HEK293 (cell line): ENCODE data around the gene DNAH1.

ENCODE experiments used
- CTCF ChIA-PET: fragments of 350-600 bp; formaldehyde crosslinking; extraction: SDS; loops from one replicate; lab custom pipeline; 2021; ENCODE audit warnings: antibody characterized with exemption; lab: Yijun Ruan, JAX
- POLR2A ChIA-PET: fragments of 300-600 bp; formaldehyde crosslinking; extraction: SDS; loops from one replicate; lab custom pipeline; 2020; ENCODE audit warnings: antibody characterized with exemption, inconsistent platforms; lab: Yijun Ruan, JAX
- H3K27ac ChIP-seq: fragments of 200-500 bp; sonication (Bioruptor generic); 2 replicates; pipeline ENCODE4 v1.5.1; 2014; ENCODE audit warnings: low read depth, low read length, control low read depth, inconsistent platforms; ENCODE audit errors: extremely low read depth
- H3K36me3 ChIP-seq, 2 experiments: fragments of 200-500 bp in 1 of 2; sonication (Bioruptor generic) in 1 of 2; 1 replicate in 1 of 2; 2 replicates in 1 of 2; pipeline ENCODE4 v1.5.1; 2014 to 2017; ENCODE audit warnings: inconsistent platforms in 2 of 2, low read length in 2 of 2; ENCODE audit not compliant: control insufficient read depth in 2 of 2, insufficient read depth in 1 of 2
- H3K4me1 ChIP-seq: fragments of 200-500 bp; sonication (Bioruptor generic); 2 replicates; pipeline ENCODE4 v1.5.1; 2014; ENCODE audit warnings: mild to moderate bottlenecking, low read length, inconsistent platforms; ENCODE audit not compliant: control insufficient read depth, insufficient read depth
- H3K4me3 ChIP-seq: 2 replicates; pipeline ENCODE4 v1.5.1; 2011; ENCODE audit warnings: low read depth, mild to moderate bottlenecking, control low read depth, low read length, moderate library complexity
- H3K9me3 ChIP-seq: fragments of 200-500 bp; sonication (Bioruptor generic); 2 replicates; pipeline ENCODE4 v1.5.1; 2014; ENCODE audit warnings: low read depth, low read length, inconsistent platforms; ENCODE audit not compliant: control insufficient read depth, insufficient read depth
- BCL11B ChIP-seq: fragments of 450-650 bp; formaldehyde crosslinking; IDR thresholded peaks from 2 replicates; pipeline ENCODE4 v1.5.1; 2016; ENCODE audit warnings: low read depth, missing biosample characterization, missing genetic modification characterization
- FEZF1 ChIP-seq: fragments of 450-650 bp; formaldehyde crosslinking; IDR thresholded peaks from 2 replicates; pipeline ENCODE4 v1.5.1; 2016; ENCODE audit warnings: missing biosample characterization, missing genetic modification characterization
- HOXC10 ChIP-seq: sonication (generic); formaldehyde crosslinking; IDR thresholded peaks from 2 replicates; pipeline ENCODE4 v1.8.1; 2023; ENCODE audit warnings: mild to moderate bottlenecking, missing genetic modification reagents
- MEIS1 ChIP-seq: sonication (generic); formaldehyde crosslinking; IDR thresholded peaks from 2 replicates; pipeline ENCODE4 v1.8.1; 2022; ENCODE audit warnings: missing genetic modification reagents, mild to moderate bottlenecking, borderline replicate concordance
- SP3 ChIP-seq: fragments of 450-650 bp; formaldehyde crosslinking; IDR thresholded peaks from 2 replicates; pipeline ENCODE4 v1.5.1; 2016; ENCODE audit warnings: missing biosample characterization, missing genetic modification characterization
- SP7 ChIP-seq: fragments of 450-650 bp; formaldehyde crosslinking; IDR thresholded peaks from 2 replicates; pipeline ENCODE4 v1.5.1; 2016; ENCODE audit warnings: missing biosample characterization, missing genetic modification characterization
- ZNF132 ChIP-seq: fragments of 450-650 bp; formaldehyde crosslinking; IDR thresholded peaks from 2 replicates; pipeline ENCODE4 v1.5.1; 2017; ENCODE audit warnings: missing biosample characterization, missing genetic modification characterization, borderline replicate concordance
- ZNF302 ChIP-seq: fragments of 450-650 bp; formaldehyde crosslinking; IDR thresholded peaks from 2 replicates; pipeline ENCODE4 v1.5.1; 2016; ENCODE audit warnings: missing biosample characterization, missing genetic modification characterization, low read depth
- ZNF521 ChIP-seq: fragments of 450-650 bp; formaldehyde crosslinking; IDR thresholded peaks from 2 replicates; pipeline ENCODE4 v1.5.1; 2017; ENCODE audit warnings: missing biosample characterization, mild to moderate bottlenecking, missing genetic modification characterization
- ZNF530 ChIP-seq: fragments of 450-650 bp; formaldehyde crosslinking; IDR thresholded peaks from 2 replicates; pipeline ENCODE4 v1.5.1; 2016; ENCODE audit warnings: low read depth, missing biosample characterization, missing genetic modification characterization
- ZNF629 ChIP-seq: fragments of 450-650 bp; formaldehyde crosslinking; IDR thresholded peaks from 2 replicates; pipeline ENCODE4 v1.5.1; 2017; ENCODE audit warnings: missing biosample characterization, missing genetic modification characterization
- ZNF777 ChIP-seq: fragments of 450-650 bp; formaldehyde crosslinking; IDR thresholded peaks from 2 replicates; pipeline ENCODE4 v1.5.1; 2017; ENCODE audit warnings: missing biosample characterization, missing genetic modification characterization, borderline replicate concordance
- TF ChIP-seq, protein P1 (sequence below): fragments of 450-650 bp; formaldehyde crosslinking; IDR thresholded peaks from 2 replicates; pipeline ENCODE4 v1.5.1; 2017; ENCODE audit warnings: missing biosample characterization, missing genetic modification characterization
- TF ChIP-seq, protein P2 (sequence below): fragments of 450-650 bp; formaldehyde crosslinking; IDR thresholded peaks from 2 replicates; pipeline ENCODE4 v1.5.1; 2016; ENCODE audit warnings: missing biosample characterization, missing genetic modification characterization
- TF ChIP-seq, protein P3 (sequence below): fragments of 450-650 bp; IDR thresholded peaks from 2 replicates; pipeline ENCODE4 v1.5.1; 2018; ENCODE audit warnings: missing biosample characterization, mild to moderate bottlenecking, missing genetic modification characterization

Gene DNAH1

DNA sequence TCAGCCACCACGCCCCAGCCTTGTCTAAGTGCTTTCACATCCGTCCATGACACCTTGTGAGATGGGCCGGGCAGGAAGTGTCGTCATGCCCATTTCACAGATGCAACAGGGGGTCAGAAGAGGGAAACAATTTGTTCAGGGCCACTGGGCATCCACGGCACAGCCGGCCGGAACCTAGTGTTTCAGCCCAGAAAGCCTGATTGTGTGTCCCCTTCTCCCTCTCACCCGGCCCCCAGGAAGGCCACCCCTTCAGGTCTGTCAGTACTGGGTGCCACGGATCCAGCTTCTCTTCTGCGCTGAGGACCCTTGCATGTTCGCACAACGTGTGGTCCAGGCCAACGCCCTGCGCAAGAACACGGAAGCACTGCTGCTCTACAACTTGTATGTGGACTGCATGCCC, 15.8 kb downstream of the DNAH1 start:
- ChIA-PET CTCF (no interaction called here), POLR2A (no interaction called here)
- Histone ChIP-seq H3K9me3 (no peaks in the 10 kb centered on the region), H3K27ac (no peak overlapping the region), H3K4me3 (no peak overlapping the region), H3K36me3 (no peaks in the 10 kb centered on the region), H3K4me1 (no peaks in the 10 kb centered on the region)
- TF ChIP-seq FEZF1 (tag by site-specific recombination) (no peak), ZNF132 (tag by site-specific recombination) (no peak), BCL11B (tag by site-specific recombination) (no peak), MEIS1 (CRISPR knock-in tag) (no peak)
- TF ChIP-seq, protein P1, sequence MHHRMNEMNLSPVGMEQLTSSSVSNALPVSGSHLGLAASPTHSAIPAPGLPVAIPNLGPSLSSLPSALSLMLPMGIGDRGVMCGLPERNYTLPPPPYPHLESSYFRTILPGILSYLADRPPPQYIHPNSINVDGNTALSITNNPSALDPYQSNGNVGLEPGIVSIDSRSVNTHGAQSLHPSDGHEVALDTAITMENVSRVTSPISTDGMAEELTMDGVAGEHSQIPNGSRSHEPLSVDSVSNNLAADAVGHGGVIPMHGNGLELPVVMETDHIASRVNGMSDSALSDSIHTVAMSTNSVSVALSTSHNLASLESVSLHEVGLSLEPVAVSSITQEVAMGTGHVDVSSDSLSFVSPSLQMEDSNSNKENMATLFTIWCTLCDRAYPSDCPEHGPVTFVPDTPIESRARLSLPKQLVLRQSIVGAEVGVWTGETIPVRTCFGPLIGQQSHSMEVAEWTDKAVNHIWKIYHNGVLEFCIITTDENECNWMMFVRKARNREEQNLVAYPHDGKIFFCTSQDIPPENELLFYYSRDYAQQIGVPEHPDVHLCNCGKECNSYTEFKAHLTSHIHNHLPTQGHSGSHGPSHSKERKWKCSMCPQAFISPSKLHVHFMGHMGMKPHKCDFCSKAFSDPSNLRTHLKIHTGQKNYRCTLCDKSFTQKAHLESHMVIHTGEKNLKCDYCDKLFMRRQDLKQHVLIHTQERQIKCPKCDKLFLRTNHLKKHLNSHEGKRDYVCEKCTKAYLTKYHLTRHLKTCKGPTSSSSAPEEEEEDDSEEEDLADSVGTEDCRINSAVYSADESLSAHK (tag by site-specific recombination), result no peak

DNA sequence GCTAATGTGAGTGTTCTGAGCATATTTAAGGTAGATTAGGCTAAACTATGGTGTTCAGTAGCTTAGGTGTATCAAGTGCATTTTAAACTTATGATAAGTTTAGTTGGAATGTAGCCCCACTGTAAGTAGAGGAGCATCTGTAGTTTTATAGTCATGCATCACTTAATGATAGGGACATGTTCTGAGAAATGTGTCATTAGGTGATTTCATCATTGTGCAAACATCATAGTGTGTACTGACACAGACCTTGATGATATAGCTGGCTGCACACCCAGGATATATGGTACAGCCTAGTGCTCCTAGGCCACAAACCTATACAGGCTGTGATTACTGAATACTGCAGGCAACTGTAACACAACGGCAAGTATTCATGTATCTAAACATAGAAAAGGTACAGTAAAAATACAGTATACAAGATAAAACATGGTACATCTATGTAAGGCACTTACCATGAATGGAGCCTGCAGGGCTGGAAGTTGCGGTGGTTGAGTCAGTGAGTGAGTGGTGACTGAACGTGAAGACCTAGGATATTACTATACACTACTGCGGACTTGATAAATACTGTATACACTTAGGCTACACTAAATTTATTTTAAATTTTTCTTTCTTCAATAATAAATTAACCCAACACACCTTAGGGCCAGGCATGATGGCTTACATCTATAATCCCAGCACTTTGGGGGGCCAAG, 17.9 kb downstream of the DNAH1 start:
- ChIA-PET CTCF (interaction anchor here (0.6 kb wide), 2 partner anchors 57 to 333 kb away, joined by 3 read pairs; no protein-coding TSS in a partner anchor), POLR2A (interaction anchor here (0.7 kb wide), 1 partner anchor 198 kb away, joined by 3 read pairs; no protein-coding TSS in a partner anchor)
- TF ChIP-seq ZNF521 (tag by site-specific recombination), result no peak
- TF ChIP-seq SP3, result no peak
- TF ChIP-seq, protein P2, sequence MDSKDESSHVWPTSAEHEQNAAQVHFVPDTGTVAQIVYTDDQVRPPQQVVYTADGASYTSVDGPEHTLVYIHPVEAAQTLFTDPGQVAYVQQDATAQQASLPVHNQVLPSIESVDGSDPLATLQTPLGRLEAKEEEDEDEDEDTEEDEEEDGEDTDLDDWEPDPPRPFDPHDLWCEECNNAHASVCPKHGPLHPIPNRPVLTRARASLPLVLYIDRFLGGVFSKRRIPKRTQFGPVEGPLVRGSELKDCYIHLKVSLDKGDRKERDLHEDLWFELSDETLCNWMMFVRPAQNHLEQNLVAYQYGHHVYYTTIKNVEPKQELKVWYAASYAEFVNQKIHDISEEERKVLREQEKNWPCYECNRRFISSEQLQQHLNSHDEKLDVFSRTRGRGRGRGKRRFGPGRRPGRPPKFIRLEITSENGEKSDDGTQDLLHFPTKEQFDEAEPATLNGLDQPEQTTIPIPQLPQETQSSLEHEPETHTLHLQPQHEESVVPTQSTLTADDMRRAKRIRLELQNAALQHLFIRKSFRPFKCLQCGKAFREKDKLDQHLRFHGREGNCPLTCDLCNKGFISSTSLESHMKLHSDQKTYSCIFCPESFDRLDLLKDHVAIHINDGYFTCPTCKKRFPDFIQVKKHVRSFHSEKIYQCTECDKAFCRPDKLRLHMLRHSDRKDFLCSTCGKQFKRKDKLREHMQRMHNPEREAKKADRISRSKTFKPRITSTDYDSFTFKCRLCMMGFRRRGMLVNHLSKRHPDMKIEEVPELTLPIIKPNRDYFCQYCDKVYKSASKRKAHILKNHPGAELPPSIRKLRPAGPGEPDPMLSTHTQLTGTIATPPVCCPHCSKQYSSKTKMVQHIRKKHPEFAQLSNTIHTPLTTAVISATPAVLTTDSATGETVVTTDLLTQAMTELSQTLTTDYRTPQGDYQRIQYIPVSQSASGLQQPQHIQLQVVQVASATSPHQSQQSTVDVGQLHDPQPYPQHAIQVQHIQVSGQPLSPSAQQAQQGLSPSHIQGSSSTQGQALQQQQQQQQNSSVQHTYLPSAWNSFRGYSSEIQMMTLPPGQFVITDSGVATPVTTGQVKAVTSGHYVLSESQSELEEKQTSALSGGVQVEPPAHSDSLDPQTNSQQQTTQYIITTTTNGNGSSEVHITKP, result peak; percentile 79
- TF ChIP-seq ZNF629, result peak; percentile 60
- no peak for TF ChIP-seq ZNF302
- peak; percentile 94 for TF ChIP-seq SP7 (tag by site-specific recombination)
- no peak for TF ChIP-seq HOXC10 (CRISPR knock-in tag)
- TF ChIP-seq ZNF777 (tag by site-specific recombination), result no peak
- TF ChIP-seq ZNF530, result no peak
- TF ChIP-seq, protein P3, sequence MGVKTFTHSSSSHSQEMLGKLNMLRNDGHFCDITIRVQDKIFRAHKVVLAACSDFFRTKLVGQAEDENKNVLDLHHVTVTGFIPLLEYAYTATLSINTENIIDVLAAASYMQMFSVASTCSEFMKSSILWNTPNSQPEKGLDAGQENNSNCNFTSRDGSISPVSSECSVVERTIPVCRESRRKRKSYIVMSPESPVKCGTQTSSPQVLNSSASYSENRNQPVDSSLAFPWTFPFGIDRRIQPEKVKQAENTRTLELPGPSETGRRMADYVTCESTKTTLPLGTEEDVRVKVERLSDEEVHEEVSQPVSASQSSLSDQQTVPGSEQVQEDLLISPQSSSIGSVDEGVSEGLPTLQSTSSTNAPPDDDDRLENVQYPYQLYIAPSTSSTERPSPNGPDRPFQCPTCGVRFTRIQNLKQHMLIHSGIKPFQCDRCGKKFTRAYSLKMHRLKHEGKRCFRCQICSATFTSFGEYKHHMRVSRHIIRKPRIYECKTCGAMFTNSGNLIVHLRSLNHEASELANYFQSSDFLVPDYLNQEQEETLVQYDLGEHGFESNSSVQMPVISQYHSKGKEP (tag by site-specific recombination), result no peak
- H3K4me1 ChIP-seq, result no peaks in the 10 kb centered on the region
- H3K9me3 ChIP-seq, result no peaks in the 10 kb centered on the region
- H3K4me3 ChIP-seq, result no peak overlapping the region
- H3K36me3 ChIP-seq, result no peaks in the 10 kb centered on the region
- no peak overlapping the region for H3K27ac ChIP-seq
